ENCODE data around the gene CEP192.

- TF ChIP-seq CTCF (conservative IDR thresholded peaks at IDR 0.05 in 1 of 2, IDR thresholded peaks at IDR 0.05 in 1 of 2; ENCODE audit: extremely low read depth in 1 of 2, insufficient read depth in 1 of 2, low read depth in 1 of 2, low read length in 2 of 2) (no peak), EZH2 (IDR thresholded peaks at IDR 0.05; ENCODE audit: borderline replicate concordance, low read length) (no peak)
These were observed 23.0 kb upstream of the CEP192 start for GRCh38 chr18:12968115-12968514.

Measured in mammary epithelial cell (primary cell).